Suprapubic skin (tissue), 4 donors: Measurements from ENCODE around the gene TMEM170B. TPM values are rescaled to one million over a fixed set of nuclear protein-coding genes. Genes with fewer than 3 reads are reported as not detected.

Experiments
- DNase-seq, 2 donors: peaks; one replicate each; pipeline ENCODE4 v3.0.0-alpha.2; 2019; ENCODE audit warnings: low spot score in 2 of 2
- H3K27ac ChIP-seq: fragments of 200-600 bp; sonication (generic); one replicate; pipeline ENCODE4 v1.5.1; 2019
- H3K27me3 ChIP-seq: fragments of 200-600 bp; sonication (generic); one replicate; pipeline ENCODE4 v1.5.1; 2019
- H3K36me3 ChIP-seq: fragments of 200-600 bp; sonication (generic); one replicate; pipeline ENCODE4 v1.5.1; 2019
- H3K4me1 ChIP-seq: fragments of 200-600 bp; sonication (generic); one replicate; pipeline ENCODE4 v1.5.1; 2019
- H3K4me3 ChIP-seq: fragments of 200-600 bp; sonication (generic); one replicate; pipeline ENCODE4 v1.5.1; 2019; ENCODE audit warnings: mild to moderate bottlenecking
- H3K9me3 ChIP-seq: fragments of 200-600 bp; sonication (generic); one replicate; pipeline ENCODE4 v1.5.1; 2019
- CTCF ChIP-seq, 2 donors: fragments of 200-600 bp in 1 of 2; fragments of 450-650 bp in 1 of 2; sonication (generic) in 1 of 2; IDR thresholded peaks; one replicate each; pipeline ENCODE4 v1.5.1; 2016 to 2019; ENCODE audit warnings: antibody characterized with exemption in 2 of 2, mild to moderate bottlenecking in 1 of 2, moderate library complexity in 1 of 2
- EP300 ChIP-seq: sonication (generic); formaldehyde crosslinking; IDR thresholded peaks from one replicate; pipeline ENCODE4 v1.6.1; 2017; ENCODE audit warnings: antibody characterized with exemption
- POLR2A ChIP-seq, 2 donors: fragments of 450-650 bp; IDR thresholded peaks; one replicate each; pipeline ENCODE4 v1.6.1; 2017; ENCODE audit warnings: antibody characterized with exemption in 2 of 2, mild to moderate bottlenecking in 2 of 2, moderate library complexity in 2 of 2
- POLR2AphosphoS5 ChIP-seq, 3 donors: sonication (generic); formaldehyde crosslinking; IDR thresholded peaks; one replicate each; pipeline ENCODE4 v1.6.1; 2017; ENCODE audit warnings: antibody characterized with exemption in 3 of 3
- WGBS: methylation state at CpG from one replicate; pipeline ENCODE4 v1.1.5; 2018; 5-methylcytosine and 5-hydroxymethylcytosine counted together
- total RNA-seq, 4 donors: library from RNA; depleted of rRNA; stranded (reverse); fragments of >200 nt; gene quantifications; one replicate each; pipeline ENCODE4 v1.1.0, GENCODE V29; 2016

The TMEM170B gene
- total RNA-seq, 4 donors from 2014 or later, result 1.1 to 1.7 (median 1.2) TPM

GRCh38 chr6:11553824-11554223, 16.3 kb downstream of the TMEM170B start:
- Histone ChIP-seq H3K36me3 (no peaks in the 10 kb centered on the region), H3K4me3 (no peak overlapping the region), H3K9me3 (no peaks in the 10 kb centered on the region), H3K4me1 (no peaks in the 10 kb centered on the region), H3K27me3 (no peaks in the 10 kb centered on the region), H3K27ac (no peak overlapping the region)
- 67% methylated on average over 3 of the region's 3 CpGs for WGBS
- TF ChIP-seq POLR2AphosphoS5 (IDR thresholded peaks at IDR 0.05) (no peak), CTCF (IDR thresholded peaks at IDR 0.05) (no peak), POLR2A (IDR thresholded peaks at IDR 0.05) (no peak), EP300 (no peak)
- DNase-seq, result no peak

GRCh38 chr6:11556309-11556708, 18.8 kb downstream of the TMEM170B start:
- DNase-seq, result no peak
- 98% methylated on average over 3 of the region's 3 CpGs for WGBS
- no peaks in the 10 kb centered on the region for H3K4me1 ChIP-seq
- H3K27me3 ChIP-seq, result no peaks in the 10 kb centered on the region
- H3K27ac ChIP-seq, result no peak overlapping the region
- TF ChIP-seq CTCF (IDR thresholded peaks at IDR 0.05), result no peak
- TF ChIP-seq POLR2A (IDR thresholded peaks at IDR 0.05), result no peak
- no peak for TF ChIP-seq EP300
- TF ChIP-seq POLR2AphosphoS5 (IDR thresholded peaks at IDR 0.05), result no peak
- H3K9me3 ChIP-seq, result no peaks in the 10 kb centered on the region
- no peak overlapping the region for H3K4me3 ChIP-seq
- no peaks in the 10 kb centered on the region for H3K36me3 ChIP-seq

- Histone ChIP-seq H3K36me3 (peaks cover 4% of the 10 kb centered on the region), H3K4me3 (no peak overlapping the region), H3K9me3 (no peaks in the 10 kb centered on the region), H3K27me3 (no peaks in the 10 kb centered on the region), H3K4me1 (no peaks in the 10 kb centered on the region), H3K27ac (no peak overlapping the region)
- DNase-seq, result no peak
- TF ChIP-seq POLR2AphosphoS5 (IDR thresholded peaks at IDR 0.05) (no peak), EP300 (no peak), CTCF (IDR thresholded peaks at IDR 0.05) (no peak), POLR2A (IDR thresholded peaks at IDR 0.05) (no peak)
- 70% methylated on average over 3 of the region's 3 CpGs for WGBS
Measured at GRCh38 chr6:11563793-11564192, 26.2 kb downstream of the TMEM170B start.

- no peak overlapping the region for H3K4me3 ChIP-seq
- H3K27me3 ChIP-seq, result no peaks in the 10 kb centered on the region
- TF ChIP-seq POLR2A (IDR thresholded peaks at IDR 0.05), result no peak
- TF ChIP-seq CTCF (IDR thresholded peaks at IDR 0.05), result no peak
- no peak for TF ChIP-seq POLR2AphosphoS5 (IDR thresholded peaks at IDR 0.05)
- TF ChIP-seq EP300, result no peak
- H3K9me3 ChIP-seq, result no peaks in the 10 kb centered on the region
- no peaks in the 10 kb centered on the region for H3K4me1 ChIP-seq
- DNase-seq, result no peak
- no peak overlapping the region for H3K27ac ChIP-seq
- WGBS, result 94% methylated on average over 8 of the region's 8 CpGs
- peaks cover 4% of the 10 kb centered on the region for H3K36me3 ChIP-seq
Measured at GRCh38 chr6:11566609-11567008, 29.1 kb downstream of the TMEM170B start.

DNA sequence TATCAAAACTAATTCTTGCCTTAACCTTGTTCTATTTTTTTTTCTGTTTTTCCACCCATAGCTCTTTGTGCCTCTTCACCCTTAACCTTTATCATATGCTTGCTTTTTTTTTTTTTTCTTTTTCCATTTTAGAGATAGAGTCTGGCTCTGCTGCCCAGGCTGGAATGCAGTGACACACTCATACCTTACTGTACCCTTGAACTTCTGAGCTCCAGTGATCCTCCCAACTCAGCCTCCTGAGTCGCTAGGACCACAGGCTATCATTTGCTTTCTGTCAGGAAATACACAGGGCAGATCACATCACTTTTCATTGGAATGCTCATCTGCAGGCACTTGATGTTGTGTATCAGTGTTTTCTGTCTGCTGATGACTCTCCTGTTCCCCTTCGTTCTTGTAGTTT, 33.5 kb downstream of the TMEM170B start:
- DNase-seq, result no peak
- no peaks in the 10 kb centered on the region for H3K9me3 ChIP-seq
- no peak overlapping the region for H3K27ac ChIP-seq
- H3K4me1 ChIP-seq, result no peaks in the 10 kb centered on the region
- peaks cover 4% of the 10 kb centered on the region for H3K36me3 ChIP-seq
- TF ChIP-seq EP300 (no peak), POLR2AphosphoS5 (IDR thresholded peaks at IDR 0.05) (no peak), POLR2A (IDR thresholded peaks at IDR 0.05) (no peak), CTCF (IDR thresholded peaks at IDR 0.05) (no peak)
- no peak overlapping the region for H3K4me3 ChIP-seq
- no peaks in the 10 kb centered on the region for H3K27me3 ChIP-seq
- 95% methylated on average over 2 of the region's 2 CpGs for WGBS
